Spinal cord (tissue), 10 donors: ENCODE measurements around the gene IDS. TPM values are rescaled to one million over a fixed set of nuclear protein-coding genes. Genes with fewer than 3 reads are reported as not detected.
"Not testable (repeated sequence)": the region's sequence is repeated elsewhere in the genome, so short reads cannot be mapped to it uniquely, and the experiment has no call there.

ENCODE experiments used
- DNase-seq, 6 donors: peaks; one replicate each; pipeline versions ENCODE4 v3.0.0 to v3.0.0-alpha.2; 2013 to 2015; ENCODE audit warnings: low spot score in 6 of 6, low read depth in 4 of 6
- H3K27ac ChIP-seq: one replicate; pipeline ENCODE4 v1.5.1; 2013; ENCODE audit warnings: low read depth, low read length, control low read depth
- H3K27me3 ChIP-seq: one replicate; pipeline ENCODE4 v1.6.1; 2013; ENCODE audit warnings: low read length; ENCODE audit not compliant: control insufficient read depth, insufficient read depth
- H3K36me3 ChIP-seq: one replicate; pipeline ENCODE4 v1.6.1; 2013; ENCODE audit warnings: low read length; ENCODE audit not compliant: control insufficient read depth, insufficient read depth
- H3K4me1 ChIP-seq: one replicate; pipeline ENCODE4 v1.6.1; 2013; ENCODE audit warnings: low read length; ENCODE audit not compliant: control insufficient read depth, insufficient read depth
- H3K4me3 ChIP-seq: one replicate; pipeline ENCODE4 v1.5.1; 2013; ENCODE audit warnings: low read depth, low read length, control low read depth
- H3K9me3 ChIP-seq: one replicate; pipeline ENCODE4 v1.6.1; 2013; ENCODE audit warnings: low read length; ENCODE audit not compliant: control insufficient read depth, insufficient read depth
- WGBS: methylation state at CpG from one replicate; pipeline ENCODE4 v1.1.5; 2013; ENCODE audit warnings: missing lambda C conversion rate; ENCODE audit not compliant: insufficient coverage; 5-methylcytosine and 5-hydroxymethylcytosine counted together
- long read RNA-seq, 4 donors: transcript quantifications; one replicate each; lab custom pipeline, GENCODE V29; 2026
- polyA plus RNA-seq, 2 donors: library from polyadenylated mRNA; unstranded; fragments of 120-200 nt; gene quantifications; one replicate each; pipeline ENCODE4 v1.2.1, GENCODE V29; 2013; ENCODE audit not compliant: insufficient read length in 2 of 2
- total RNA-seq, 2 donors: library from RNA; depleted of rRNA in 1 of 2; stranded (reverse); fragments of 120-200 nt in 1 of 2; fragments of >200 nt in 1 of 2; gene quantifications; one replicate each; pipeline versions ENCODE4 v1.2.3 to v1.2.4, GENCODE V29; 2013 to 2014
- donor health status: healthy.

IDS gene, protein sequence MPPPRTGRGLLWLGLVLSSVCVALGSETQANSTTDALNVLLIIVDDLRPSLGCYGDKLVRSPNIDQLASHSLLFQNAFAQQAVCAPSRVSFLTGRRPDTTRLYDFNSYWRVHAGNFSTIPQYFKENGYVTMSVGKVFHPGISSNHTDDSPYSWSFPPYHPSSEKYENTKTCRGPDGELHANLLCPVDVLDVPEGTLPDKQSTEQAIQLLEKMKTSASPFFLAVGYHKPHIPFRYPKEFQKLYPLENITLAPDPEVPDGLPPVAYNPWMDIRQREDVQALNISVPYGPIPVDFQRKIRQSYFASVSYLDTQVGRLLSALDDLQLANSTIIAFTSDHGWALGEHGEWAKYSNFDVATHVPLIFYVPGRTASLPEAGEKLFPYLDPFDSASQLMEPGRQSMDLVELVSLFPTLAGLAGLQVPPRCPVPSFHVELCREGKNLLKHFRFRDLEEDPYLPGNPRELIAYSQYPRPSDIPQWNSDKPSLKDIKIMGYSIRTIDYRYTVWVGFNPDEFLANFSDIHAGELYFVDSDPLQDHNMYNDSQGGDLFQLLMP
- total RNA-seq (100 to 1,000 TPM in 1 of 2 donors, 10 to 100 TPM in 1; 72.7 to 190 TPM), polyA plus RNA-seq (100 to 1,000 TPM; 208 to 256 TPM)
- long read RNA-seq, donor 1, full-length matches to known transcripts, result 60 of 67 reads
- long read RNA-seq, donor 1, partial matches to known transcripts, result 0 of 67 reads
- long read RNA-seq, donor 1, other reads (novel, unspliced or antisense), result 7 of 67 reads
- long read RNA-seq, donor 2, full-length matches to known transcripts, result 25 of 25 reads
- long read RNA-seq, donor 2, partial matches to known transcripts, result 0 of 25 reads
- long read RNA-seq, donor 2, other reads (novel, unspliced or antisense), result 0 of 25 reads
- long read RNA-seq, donor 3, full-length matches to known transcripts, result 42 of 55 reads
- long read RNA-seq, donor 3, partial matches to known transcripts, result 13 of 55 reads
- long read RNA-seq, donor 3, other reads (novel, unspliced or antisense), result 0 of 55 reads
- long read RNA-seq, donor 4, full-length matches to known transcripts, result 4 of 4 reads
- long read RNA-seq, donor 4, partial matches to known transcripts, result 0 of 4 reads
- long read RNA-seq, donor 4, other reads (novel, unspliced or antisense), result 0 of 4 reads

DNA sequence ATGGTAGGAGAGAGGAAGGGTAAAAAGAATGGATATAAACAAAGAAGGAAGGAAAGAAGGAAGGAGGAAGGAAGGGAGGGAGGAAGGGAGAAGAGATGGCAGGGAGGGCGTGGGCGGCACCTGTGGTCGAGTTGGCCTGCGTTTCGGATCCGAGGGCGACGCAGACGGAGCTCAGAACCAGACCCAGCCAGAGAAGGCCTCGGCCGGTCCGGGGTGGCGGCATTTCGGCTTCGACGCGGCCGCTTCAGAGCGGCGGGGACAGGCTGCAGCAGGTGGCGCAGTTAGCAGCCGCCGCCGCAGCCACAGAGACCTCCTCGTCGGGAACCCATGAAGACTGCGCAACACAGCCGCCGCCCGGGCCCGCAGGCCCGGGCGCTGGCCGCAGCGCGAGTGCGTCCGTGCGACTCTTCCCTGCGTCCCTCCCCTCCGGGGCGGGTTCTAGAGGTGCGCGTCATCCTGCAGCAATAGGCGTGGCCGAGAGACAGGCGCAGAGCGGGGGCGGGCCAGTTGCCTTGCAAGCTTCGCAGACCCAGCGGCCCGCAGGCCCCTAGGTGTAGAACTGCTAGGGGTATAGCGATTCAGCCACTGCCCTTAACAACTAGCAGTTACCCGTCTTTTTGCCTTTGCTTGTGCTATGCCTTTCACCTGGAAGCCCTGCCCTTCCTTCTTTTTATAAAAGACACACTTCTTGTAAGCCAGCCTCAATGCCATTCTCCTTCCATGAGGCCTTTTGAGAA, at the start of gene IDS:
Gene IDS (minus strand): TSS at position 392 of the 737 bp plus-strand sequence. CDS start 169 bp downstream, at position 223.
- Histone ChIP-seq H3K4me3 (peak within 1 kb of the TSS; percentile 58), H3K9me3 (no peaks in the 10 kb centered on the region), H3K27ac (peak within 1 kb of the TSS; percentile 72), H3K27me3 (no peaks in the 10 kb centered on the region), H3K36me3 (peaks cover 4% of the 10 kb centered on the region), H3K4me1 (peaks cover 11% of the 10 kb centered on the region)
- WGBS, result 21% methylated on average over 50 of the region's 54 CpGs
- DNase-seq, result peak; percentile 49 to 96 (median 70)

DNA sequence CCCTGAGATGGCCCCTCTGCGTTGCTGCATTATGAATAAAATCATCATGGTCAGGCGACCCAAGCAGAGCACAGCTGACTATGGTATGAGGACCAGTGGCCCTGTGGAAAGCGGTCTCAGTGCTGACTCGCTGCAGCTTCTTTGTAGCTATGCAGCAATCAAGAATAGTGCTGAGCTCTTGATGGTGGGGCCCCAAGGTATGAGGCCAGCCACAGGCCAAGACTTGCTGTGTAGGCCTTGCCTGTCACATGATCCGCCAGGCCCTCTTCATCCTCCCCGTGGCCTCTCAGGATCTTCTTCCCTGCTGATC, 46.8 kb upstream of the IDS start:
- H3K27ac ChIP-seq, DNase-seq, H3K27me3 ChIP-seq, H3K9me3 ChIP-seq, H3K36me3 ChIP-seq, H3K4me3 ChIP-seq, H3K4me1 ChIP-seq: not testable (repeated sequence)
- WGBS, result no CpG with 5 or more reads among the region's 6 CpGs

DNA sequence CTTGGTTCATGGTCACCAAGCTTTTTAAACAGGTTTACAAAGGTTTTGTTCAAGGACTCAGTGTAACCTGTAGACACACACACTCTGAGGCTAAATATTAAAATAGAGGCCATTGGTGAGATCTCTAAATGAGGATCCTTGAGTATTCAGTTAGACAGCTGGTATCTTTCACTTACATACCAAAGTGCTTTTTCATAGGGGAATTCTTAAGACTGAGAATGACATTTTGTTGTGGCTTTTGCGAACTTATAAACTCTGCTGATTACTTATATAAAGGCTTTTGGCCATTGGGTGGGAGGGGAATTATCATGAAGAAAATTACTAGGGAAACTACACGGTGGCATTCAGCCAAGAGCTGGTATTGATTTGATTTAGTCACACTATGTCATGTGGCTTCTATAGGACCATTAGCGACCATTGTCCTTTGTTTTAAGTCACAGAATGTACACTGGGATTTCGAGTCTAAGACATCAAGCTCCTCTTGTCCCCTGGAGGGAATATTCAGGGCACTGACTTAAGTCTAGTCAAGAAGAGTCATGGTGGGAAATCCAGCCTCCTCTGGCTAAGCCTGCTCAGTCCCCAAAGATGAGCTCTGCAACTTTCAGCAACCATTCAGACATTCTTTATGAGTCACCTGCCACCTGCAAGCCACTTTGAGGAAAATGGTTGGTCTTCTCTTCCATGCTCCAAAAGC, 46.3 kb upstream of the IDS start:
- H3K27me3 ChIP-seq, H3K9me3 ChIP-seq, H3K4me1 ChIP-seq, H3K36me3 ChIP-seq, H3K27ac ChIP-seq, H3K4me3 ChIP-seq, DNase-seq: not testable (repeated sequence)
- no CpG with 5 or more reads among the region's 4 CpGs for WGBS

DNA sequence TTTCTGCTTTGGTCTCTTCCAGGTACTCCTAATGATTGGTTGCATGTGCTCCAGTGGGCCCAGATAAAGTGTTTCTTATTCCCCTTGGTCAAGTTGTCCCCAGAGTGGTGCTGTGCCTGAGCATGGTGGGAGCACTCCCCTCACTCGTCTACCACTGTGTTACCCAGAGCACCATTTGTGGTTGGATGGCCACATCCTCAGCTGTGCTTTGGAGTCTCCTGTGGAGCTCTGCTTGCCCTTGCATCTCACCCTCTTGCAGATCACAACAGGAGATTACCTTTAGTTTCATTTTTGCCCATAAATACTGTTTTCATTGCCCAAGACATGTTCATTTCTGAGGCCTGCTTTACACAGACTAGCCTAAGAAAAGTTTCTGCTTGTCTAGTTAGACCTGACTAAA, 45.3 kb upstream of the IDS start:
- not testable (repeated sequence) for H3K27ac ChIP-seq, H3K36me3 ChIP-seq, H3K27me3 ChIP-seq, H3K4me1 ChIP-seq, DNase-seq, H3K9me3 ChIP-seq, H3K4me3 ChIP-seq
- no CpG with 5 or more reads among the region's 1 CpG for WGBS

DNA sequence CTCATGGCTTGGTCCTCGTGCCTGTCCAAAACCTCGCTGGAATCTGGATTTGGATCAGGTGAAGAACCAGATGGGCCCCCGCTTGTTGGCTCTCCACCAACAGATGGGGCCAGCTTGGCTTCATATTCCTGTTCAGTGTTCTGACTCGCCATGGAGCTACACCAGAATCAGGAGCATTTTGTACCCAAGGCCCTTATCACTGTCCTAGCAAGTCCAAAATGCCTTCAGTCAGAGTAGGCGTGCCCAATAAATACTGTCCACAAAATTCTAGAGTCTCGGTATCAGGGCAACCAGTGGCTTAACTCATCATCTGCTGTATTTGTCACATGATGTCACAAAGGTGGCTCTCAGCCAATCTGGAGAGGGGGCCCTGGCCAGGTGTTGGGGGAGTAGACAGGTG, 44.6 kb upstream of the IDS start, which contains the start of gene HSFX3:
Gene HSFX3 (minus strand): TSS at position 224 of the 400 bp plus-strand sequence. CDS start 72 bp downstream, at position 152.
- H3K9me3 ChIP-seq, H3K27ac ChIP-seq, H3K4me1 ChIP-seq, H3K4me3 ChIP-seq, H3K27me3 ChIP-seq, DNase-seq, H3K36me3 ChIP-seq: not testable (repeated sequence)
- WGBS, result no CpG with 5 or more reads among the region's 6 CpGs

DNA sequence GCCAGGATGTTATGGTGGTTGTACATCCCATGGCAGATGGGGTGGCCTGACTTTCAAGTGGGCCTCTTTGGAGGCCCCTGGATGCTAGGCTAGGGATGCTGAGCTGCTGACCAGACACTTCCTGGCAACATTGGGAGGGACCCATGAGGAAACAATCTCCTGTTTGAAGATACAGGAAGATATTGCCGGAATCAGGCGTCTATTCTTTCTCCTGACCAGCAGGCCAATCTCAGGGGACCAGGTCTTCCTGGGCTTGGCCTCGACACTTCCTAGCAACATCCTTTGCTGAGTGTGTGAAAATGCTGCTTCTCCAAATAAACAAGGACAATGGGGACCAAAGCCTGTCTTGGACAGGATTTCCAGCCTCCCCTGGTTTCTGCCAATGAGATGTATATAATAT, 42.7 kb upstream of the IDS start:
- H3K27me3 ChIP-seq, H3K36me3 ChIP-seq, H3K4me3 ChIP-seq, H3K27ac ChIP-seq, H3K9me3 ChIP-seq, H3K4me1 ChIP-seq, DNase-seq: not testable (repeated sequence)
- no CpG with 5 or more reads among the region's 3 CpGs for WGBS

DNA sequence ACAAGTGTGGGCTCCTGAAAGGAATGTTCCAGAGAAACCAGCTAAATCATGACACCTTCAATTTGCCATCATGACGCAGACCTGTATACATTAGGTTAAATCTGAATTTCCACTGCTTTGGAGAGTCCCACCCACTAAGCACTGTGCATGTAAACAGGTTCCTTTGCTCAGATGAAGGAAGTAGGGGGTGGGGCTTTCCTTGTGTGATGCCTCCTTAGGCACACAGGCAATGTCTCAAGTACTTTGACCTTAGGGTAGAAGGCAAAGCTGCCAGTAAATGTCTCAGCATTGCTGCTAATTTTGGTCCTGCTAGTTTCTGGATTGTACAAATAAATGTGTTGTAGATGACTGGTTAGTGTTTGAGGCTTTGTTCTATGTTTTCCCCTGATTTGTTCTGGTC, 41.9 kb upstream of the IDS start:
- not testable (repeated sequence) for H3K27ac ChIP-seq, H3K9me3 ChIP-seq, H3K4me3 ChIP-seq, H3K27me3 ChIP-seq, H3K36me3 ChIP-seq, DNase-seq, H3K4me1 ChIP-seq
- WGBS, result no CpG with 5 or more reads among the region's 1 CpG

DNA sequence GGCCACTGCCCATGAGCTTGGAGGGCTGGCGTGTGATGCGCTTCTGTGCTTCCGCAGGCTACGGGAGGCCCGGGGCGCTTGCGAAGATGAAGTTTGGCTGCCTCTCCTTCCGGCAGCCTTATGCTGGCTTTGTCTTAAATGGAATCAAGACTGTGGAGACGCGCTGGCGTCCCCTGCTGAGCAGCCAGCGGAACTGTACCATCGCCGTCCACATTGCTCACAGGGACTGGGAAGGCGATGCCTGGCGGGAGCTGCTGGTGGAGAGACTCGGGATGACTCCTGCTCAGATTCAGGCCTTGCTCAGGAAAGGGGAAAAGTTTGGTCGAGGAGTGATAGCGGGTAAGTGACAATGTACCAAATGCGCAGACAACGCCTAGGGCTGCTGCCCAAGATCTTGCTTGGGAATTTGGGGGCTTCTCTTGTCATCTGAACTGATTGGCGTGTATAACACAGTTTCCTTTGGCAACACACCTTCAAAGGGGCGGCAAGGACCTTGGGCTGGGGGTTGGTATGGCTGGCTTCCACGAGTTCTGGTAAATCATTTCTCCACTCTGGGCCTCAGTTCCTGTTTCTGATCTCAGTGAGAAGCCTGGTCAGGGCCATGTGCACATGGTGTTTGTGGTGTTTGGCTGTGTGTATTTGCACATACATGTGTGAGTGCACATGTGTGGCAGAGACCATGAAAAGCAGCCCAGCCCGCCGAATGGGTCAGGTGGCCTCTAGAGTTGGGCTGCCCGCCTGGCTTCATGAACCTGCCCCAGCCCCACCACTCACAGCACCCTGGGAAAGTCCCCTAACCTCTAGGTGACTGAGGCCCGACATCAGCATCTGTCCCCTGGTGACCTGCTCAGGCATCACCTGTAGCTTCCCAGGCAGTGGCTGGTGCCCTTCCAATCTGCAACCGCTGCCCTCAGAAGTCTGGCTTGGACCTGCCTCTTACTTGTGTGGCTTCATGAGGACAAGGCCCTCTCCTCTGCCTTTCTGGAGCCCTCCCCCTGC, 40.7 kb upstream of the IDS start:
- not testable (repeated sequence) for H3K4me3 ChIP-seq, H3K27me3 ChIP-seq, H3K36me3 ChIP-seq, H3K27ac ChIP-seq, DNase-seq, H3K4me1 ChIP-seq, H3K9me3 ChIP-seq
- WGBS, result no CpG with 5 or more reads among the region's 29 CpGs
